Measurements from ENCODE around the gene KATNB1.
"Not testable (repeated sequence)": the region's sequence is repeated elsewhere in the genome, so short reads cannot be mapped to it uniquely, and the experiment has no call there.

KATNB1 gene

GRCh38 chr16:57781349-57781740, 45.8 kb downstream of the KATNB1 start:
- TF ChIP-seq EZH2phosphoT487 (IDR thresholded peaks at IDR 0.05; ENCODE audit: borderline replicate concordance, low read length), result no peak
- TF ChIP-seq, protein P1, sequence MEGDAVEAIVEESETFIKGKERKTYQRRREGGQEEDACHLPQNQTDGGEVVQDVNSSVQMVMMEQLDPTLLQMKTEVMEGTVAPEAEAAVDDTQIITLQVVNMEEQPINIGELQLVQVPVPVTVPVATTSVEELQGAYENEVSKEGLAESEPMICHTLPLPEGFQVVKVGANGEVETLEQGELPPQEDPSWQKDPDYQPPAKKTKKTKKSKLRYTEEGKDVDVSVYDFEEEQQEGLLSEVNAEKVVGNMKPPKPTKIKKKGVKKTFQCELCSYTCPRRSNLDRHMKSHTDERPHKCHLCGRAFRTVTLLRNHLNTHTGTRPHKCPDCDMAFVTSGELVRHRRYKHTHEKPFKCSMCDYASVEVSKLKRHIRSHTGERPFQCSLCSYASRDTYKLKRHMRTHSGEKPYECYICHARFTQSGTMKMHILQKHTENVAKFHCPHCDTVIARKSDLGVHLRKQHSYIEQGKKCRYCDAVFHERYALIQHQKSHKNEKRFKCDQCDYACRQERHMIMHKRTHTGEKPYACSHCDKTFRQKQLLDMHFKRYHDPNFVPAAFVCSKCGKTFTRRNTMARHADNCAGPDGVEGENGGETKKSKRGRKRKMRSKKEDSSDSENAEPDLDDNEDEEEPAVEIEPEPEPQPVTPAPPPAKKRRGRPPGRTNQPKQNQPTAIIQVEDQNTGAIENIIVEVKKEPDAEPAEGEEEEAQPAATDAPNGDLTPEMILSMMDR (IDR thresholded peaks at IDR 0.05; ENCODE audit: low read depth, low read length, poor library complexity, severe bottlenecking), result no peak
- no peaks in the 10 kb centered on the region for H3K4me1 ChIP-seq (ENCODE audit: control insufficient read depth, low read length)
- no peaks in the 10 kb centered on the region for H4K20me1 ChIP-seq (ENCODE audit: control insufficient read depth, insufficient read depth, low read depth, low read length)
- no peak overlapping the region for H3K27ac ChIP-seq (ENCODE audit: low read depth, low read length)
- H3K27me3 ChIP-seq (ENCODE audit: control insufficient read depth, low read length), result no peaks in the 10 kb centered on the region
- no peaks in the 10 kb centered on the region for H3F3A ChIP-seq (ENCODE audit: control insufficient read depth, insufficient read depth)
- H3K9me3 ChIP-seq (ENCODE audit: control insufficient read depth, insufficient read depth, low read length), result no peaks in the 10 kb centered on the region
- H3K9me2 ChIP-seq (replicated peaks; ENCODE audit: control insufficient read depth, low read length), result no peaks in the 10 kb centered on the region
- no peaks in the 10 kb centered on the region for H3K36me3 ChIP-seq (ENCODE audit: control insufficient read depth, low read length)
- H3K4me2 ChIP-seq (ENCODE audit: low read length), result no peak overlapping the region
- no peak overlapping the region for H3K4me3 ChIP-seq (ENCODE audit: low read length)
- H3K79me2 ChIP-seq (ENCODE audit: control insufficient read depth, low read length), result no peaks in the 10 kb centered on the region

- no peak overlapping the region for H3K27ac ChIP-seq (ENCODE audit: low read depth, low read length)
- no peaks in the 10 kb centered on the region for H3K27me3 ChIP-seq (ENCODE audit: control insufficient read depth, low read length)
- no peaks in the 10 kb centered on the region for H3K9me3 ChIP-seq (ENCODE audit: control insufficient read depth, insufficient read depth, low read length)
- H3K4me1 ChIP-seq (ENCODE audit: control insufficient read depth, low read length), result no peaks in the 10 kb centered on the region
- no peaks in the 10 kb centered on the region for H3K36me3 ChIP-seq (ENCODE audit: control insufficient read depth, low read length)
- no peaks in the 10 kb centered on the region for H3K9me2 ChIP-seq (replicated peaks; ENCODE audit: control insufficient read depth, low read length)
- no peaks in the 10 kb centered on the region for H4K20me1 ChIP-seq (ENCODE audit: control insufficient read depth, insufficient read depth, low read depth, low read length)
- H3F3A ChIP-seq (ENCODE audit: control insufficient read depth, insufficient read depth), result no peaks in the 10 kb centered on the region
- H3K4me3 ChIP-seq (ENCODE audit: low read length), result no peak overlapping the region
- no peaks in the 10 kb centered on the region for H3K79me2 ChIP-seq (ENCODE audit: control insufficient read depth, low read length)
- no peak overlapping the region for H3K4me2 ChIP-seq (ENCODE audit: low read length)
- TF ChIP-seq, protein P1 (IDR thresholded peaks at IDR 0.05; ENCODE audit: low read depth, low read length, poor library complexity, severe bottlenecking), result no peak
- TF ChIP-seq EZH2phosphoT487 (IDR thresholded peaks at IDR 0.05; ENCODE audit: borderline replicate concordance, low read length), result no peak
Observed at GRCh38 chr16:57781741-57782606, 46.4 kb downstream of the KATNB1 start.

DNA sequence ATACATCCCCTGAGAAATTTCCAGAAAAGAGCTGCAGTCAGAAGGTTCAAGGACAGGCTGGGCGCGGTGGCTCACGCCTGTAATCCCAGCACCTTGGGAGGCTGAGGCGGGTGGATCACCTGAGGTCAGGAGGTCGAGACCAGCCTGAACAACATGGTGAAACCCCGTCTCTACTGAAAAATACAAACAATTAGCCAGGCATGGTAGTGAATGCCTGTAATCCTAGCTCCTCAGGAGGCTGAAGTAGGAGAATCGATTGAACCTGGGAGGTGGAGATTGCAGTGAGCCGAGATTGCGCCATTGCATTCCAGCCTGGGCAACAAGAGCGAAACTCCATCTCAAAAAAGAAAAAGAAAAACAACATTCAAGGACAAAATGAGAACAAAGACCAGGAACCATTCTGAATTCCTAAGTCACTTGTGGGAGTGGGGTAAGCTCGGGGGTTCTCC, 47.1 kb downstream of the KATNB1 start:
- H3K9me2 ChIP-seq (replicated peaks; ENCODE audit: control insufficient read depth, low read length); H3K4me2 ChIP-seq (ENCODE audit: low read length); H4K20me1 ChIP-seq (ENCODE audit: control insufficient read depth, insufficient read depth, low read depth, low read length); H3K4me1 ChIP-seq (ENCODE audit: control insufficient read depth, low read length); H3F3A ChIP-seq (ENCODE audit: control insufficient read depth, insufficient read depth); H3K36me3 ChIP-seq (ENCODE audit: control insufficient read depth, low read length); H3K9me3 ChIP-seq (ENCODE audit: control insufficient read depth, insufficient read depth, low read length); H3K27ac ChIP-seq (ENCODE audit: low read depth, low read length); H3K79me2 ChIP-seq (ENCODE audit: control insufficient read depth, low read length); H3K27me3 ChIP-seq (ENCODE audit: control insufficient read depth, low read length); H3K4me3 ChIP-seq (ENCODE audit: low read length): not testable (repeated sequence)

GRCh38 chr16:57783116-57783515, 47.5 kb downstream of the KATNB1 start:
- Histone ChIP-seq H3K4me3 (ENCODE audit: low read length) (no peak overlapping the region), H3K9me2 (replicated peaks; ENCODE audit: control insufficient read depth, low read length) (no peaks in the 10 kb centered on the region), H3K36me3 (ENCODE audit: control insufficient read depth, low read length) (no peaks in the 10 kb centered on the region), H3K27ac (ENCODE audit: low read depth, low read length) (no peak overlapping the region), H3K79me2 (ENCODE audit: control insufficient read depth, low read length) (no peaks in the 10 kb centered on the region), H3K27me3 (ENCODE audit: control insufficient read depth, low read length) (no peaks in the 10 kb centered on the region), H3K4me2 (ENCODE audit: low read length) (no peak overlapping the region), H3K9me3 (ENCODE audit: control insufficient read depth, insufficient read depth, low read length) (no peaks in the 10 kb centered on the region), H3K4me1 (ENCODE audit: control insufficient read depth, low read length) (no peaks in the 10 kb centered on the region), H4K20me1 (ENCODE audit: control insufficient read depth, insufficient read depth, low read depth, low read length) (no peaks in the 10 kb centered on the region), H3F3A (ENCODE audit: control insufficient read depth, insufficient read depth) (no peaks in the 10 kb centered on the region)
- TF ChIP-seq, protein P1 (IDR thresholded peaks at IDR 0.05; ENCODE audit: low read depth, low read length, poor library complexity, severe bottlenecking), result no peak
- no peak for TF ChIP-seq EZH2phosphoT487 (IDR thresholded peaks at IDR 0.05; ENCODE audit: borderline replicate concordance, low read length)
